GM18870 (cell line): ENCODE results near the gene SART1.

Experiments
- ATAC-seq: cut with Tn5 transposase; IDR thresholded peaks from one replicate; pipeline ENCODE4 v1.9.1; 2021; ENCODE audit warnings: moderate library complexity; ENCODE audit not compliant: unreplicated experiment

The SART1 gene

DNA sequence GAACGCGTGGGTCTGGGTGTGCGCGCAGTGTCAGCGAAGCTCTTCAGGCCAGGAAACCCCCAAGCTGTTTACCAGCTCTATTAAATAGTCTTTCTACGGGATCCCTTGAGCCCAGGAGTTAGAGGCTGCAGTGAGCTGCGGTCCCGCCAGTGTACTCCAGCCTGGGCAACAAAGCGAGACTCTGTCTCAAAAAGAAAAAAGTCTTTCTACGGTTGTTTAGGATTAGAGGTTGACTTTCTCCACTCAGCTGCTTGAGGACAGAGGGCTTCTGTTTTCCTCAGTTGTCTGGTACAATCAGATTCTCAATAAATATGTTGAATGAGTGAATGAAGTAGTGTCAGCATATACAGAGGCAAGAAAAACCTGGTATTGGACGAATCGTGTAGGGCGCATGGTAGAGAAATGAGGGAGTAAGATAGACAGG lies 619 bp downstream of the SART1 start:
- ATAC-seq = no peak

DNA sequence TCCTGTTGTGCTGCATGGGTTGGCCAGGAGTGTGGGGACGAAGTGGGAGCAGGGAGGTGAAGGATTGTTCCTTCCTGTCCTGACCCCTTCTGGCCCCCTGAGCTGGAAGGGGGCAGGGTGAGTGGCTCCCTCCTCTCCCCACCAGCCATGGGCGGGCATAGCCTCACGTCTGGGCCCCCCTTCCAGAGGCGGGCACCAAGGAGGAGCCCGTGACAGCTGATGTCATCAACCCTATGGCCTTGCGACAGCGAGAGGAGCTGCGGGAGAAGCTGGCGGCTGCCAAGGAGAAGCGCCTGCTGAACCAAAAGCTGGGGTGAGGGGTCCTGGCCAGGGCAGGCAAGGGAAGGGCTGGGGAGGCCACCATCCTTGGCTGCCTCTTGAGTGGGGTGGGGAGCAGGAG lies 3.4 kb downstream of the SART1 start:
- no peak for ATAC-seq

DNA sequence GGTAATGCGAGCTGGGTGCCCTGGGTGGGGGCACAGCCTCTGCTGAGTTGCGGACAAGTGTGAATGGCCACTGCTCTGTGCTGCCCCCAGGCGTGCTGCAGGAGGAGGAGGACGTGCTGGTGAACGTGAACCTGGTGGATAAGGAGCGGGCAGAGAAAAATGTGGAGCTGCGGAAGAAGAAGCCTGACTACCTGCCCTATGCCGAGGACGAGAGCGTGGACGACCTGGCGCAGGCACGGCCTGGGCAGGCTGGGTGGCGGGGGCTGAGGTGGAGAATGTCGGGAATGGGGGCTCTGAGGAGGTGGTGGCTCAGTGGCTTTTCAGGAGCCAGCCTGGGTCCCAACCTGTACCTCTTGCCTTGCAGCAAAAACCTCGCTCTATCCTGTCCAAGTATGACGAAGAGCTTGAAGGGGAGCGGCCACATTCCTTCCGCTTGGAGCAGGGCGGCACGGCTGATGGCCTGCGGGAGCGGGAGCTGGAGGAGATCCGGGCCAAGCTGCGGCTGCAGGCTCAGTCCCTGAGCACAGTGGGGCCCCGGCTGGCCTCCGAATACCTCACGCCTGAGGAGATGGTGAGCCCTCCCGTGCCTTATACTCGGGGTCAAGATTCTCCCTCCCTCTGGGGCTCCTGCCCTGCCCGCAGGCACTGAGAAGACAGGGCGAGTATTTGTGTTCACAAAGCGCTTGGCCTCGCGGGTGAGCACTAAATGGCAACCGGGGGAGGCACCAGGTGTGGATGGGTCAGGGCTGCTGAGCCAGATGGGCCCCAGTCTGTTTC lies 4.6 kb downstream of the SART1 start:
- ATAC-seq = no peak

DNA sequence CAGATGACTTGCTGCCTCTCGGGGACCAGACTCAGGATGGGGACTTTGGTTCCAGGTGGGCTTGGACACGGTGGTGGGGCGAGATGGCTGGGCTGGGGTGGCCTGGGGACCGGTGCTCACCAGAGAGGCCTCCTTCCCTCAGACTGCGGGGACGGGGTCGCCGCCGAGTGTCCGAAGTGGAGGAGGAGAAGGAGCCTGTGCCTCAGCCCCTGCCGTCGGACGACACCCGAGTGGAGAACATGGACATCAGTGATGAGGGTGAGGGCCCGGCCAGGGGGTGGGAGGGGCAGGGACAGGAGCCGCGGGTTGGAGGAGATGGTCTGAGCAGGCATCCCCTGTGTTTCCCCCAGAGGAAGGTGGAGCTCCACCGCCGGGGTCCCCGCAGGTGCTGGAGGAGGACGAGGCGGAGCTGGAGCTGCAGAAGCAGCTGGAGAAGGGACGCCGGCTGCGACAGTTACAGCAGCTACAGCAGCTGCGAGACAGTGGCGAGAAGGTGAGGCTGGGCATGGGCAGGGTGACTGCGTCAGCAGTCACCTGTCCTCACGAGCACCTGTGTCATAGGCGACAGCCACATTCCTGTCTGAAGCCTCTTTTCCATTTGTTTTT lies 5.9 kb downstream of the SART1 start:
- no peak for ATAC-seq

DNA sequence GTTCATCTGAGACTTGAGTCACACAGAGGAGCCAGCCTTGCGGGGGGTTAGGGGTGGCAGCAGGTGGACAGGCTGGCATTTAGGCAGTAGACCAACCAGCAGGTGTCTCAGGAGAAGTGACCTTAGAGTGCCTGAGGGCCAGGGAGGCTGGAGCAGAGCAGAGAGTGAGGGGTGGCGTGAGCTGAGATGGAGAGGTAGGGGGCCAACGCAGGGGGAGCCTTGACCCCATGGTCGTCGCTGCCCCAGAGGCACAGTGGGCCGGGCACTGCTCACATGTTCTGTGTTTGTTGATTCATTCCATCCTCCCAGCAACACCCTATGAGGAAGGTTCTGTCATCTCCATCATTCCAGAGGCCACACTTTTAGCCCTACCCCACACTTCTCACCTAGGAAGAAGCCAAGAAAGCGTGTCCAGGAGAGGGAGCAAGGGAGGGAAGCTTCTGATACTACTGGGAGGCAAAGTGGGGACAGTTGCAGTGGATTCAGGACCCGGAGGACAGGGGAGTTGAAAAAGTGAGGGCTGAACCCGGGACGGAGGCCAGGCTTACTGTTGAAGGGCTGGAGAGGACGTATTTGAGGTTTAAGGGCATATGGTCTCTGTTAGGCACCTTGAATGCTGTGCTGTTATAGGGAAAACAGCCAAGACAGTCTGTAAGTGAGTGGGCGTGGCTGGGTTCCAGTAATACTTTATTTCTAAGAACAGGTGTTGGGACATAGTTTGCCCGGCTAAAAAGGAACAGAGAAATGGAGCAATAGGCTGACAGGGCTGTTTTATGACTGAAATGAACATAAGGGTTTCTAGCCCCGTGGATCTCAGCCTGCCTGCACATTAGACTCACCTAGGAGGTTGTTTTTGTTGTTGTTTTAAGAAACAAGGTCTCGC lies 7.3 kb downstream of the SART1 start:
- no peak for ATAC-seq

DNA sequence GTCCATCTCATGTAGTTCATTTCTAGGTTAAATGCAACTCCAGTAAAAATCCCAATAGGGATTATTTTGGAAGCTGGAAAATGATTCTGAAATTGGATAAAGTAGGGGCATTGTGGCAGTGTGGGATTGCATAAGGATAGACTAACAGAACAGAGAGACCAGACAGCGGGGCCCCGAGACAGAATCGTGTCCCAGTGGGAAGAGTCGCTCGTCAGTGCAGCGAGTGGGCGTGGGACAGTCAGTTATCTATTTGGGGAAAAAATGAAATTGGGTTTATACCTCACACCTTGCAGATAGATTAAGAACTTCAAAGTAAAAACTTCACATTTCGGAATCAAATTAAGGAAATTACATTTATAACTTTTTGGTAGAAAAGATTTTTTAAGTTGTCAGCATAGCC lies 10.6 kb downstream of the SART1 start:
- no peak for ATAC-seq

GRCh38 chr11:65973439-65974110 lies 12.0 kb downstream of the SART1 start:
- no peak for ATAC-seq

GRCh38 chr11:65975771-65976170 lies 14.2 kb downstream of the SART1 start:
- no peak for ATAC-seq

- no peak for ATAC-seq
These were observed 15.0 kb downstream of the SART1 start for GRCh38 chr11:65976216-65977176.

GRCh38 chr11:65977621-65978390 lies 16.3 kb downstream of the SART1 start:
- ATAC-seq = no peak

GRCh38 chr11:65978391-65979238 lies 17.1 kb downstream of the SART1 start:
- no peak for ATAC-seq

DNA sequence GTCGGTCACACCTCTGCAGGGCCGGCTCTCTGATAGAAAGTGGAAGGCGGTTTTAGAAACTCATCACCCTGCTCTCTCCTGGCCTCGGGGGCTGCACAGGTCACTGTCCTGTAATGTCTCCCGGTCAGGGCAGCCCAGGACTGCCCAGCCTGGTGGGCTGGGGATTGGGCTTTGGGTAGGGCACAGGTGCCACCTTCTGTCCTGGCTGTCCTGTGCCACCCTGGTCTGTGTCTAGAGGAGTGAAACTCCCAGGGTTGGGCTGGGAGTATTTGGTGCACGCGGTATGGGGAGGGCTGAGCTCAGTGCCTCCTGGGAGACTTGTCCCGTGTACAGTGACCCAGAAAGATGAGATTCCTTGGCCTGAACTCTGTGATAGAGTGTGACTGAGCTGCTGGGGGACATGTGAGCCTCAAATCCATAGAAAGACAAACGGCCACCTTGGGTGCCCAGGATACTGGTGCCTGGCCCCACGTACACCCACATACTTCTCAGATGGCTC lies 17.8 kb downstream of the SART1 start:
- no peak for ATAC-seq

GRCh38 chr11:65981101-65981740 lies 19.7 kb downstream of the SART1 start:
- no peak for ATAC-seq

GRCh38 chr11:65981972-65982823 lies 20.7 kb downstream of the SART1 start:
- no peak for ATAC-seq

- no peak for ATAC-seq
These were observed 21.5 kb downstream of the SART1 start for GRCh38 chr11:65982824-65983588.

- ATAC-seq = no peak
These were observed 22.1 kb downstream of the SART1 start for GRCh38 chr11:65983589-65983987.
